ENCODE measurements around the gene P3H1. TPM values are rescaled to one million over a fixed set of nuclear protein-coding genes. Genes with fewer than 3 reads are reported as not detected.

The P3H1 gene
- total and polyA plus RNA-seq, 4 donors = 31.0 to 49.0 (median 35.0) TPM

GRCh38 chr1:42780176-42780575 is 13.3 kb upstream of the P3H1 start:
- Histone ChIP-seq H3K9me3 (ENCODE audit: control insufficient read depth in 4 of 4, insufficient read depth in 3 of 4, low read length in 3 of 4) (no peaks in the 10 kb centered on the region), H3K27me3 (ENCODE audit: control insufficient read depth in 3 of 3, insufficient read depth in 3 of 3, low read length in 2 of 3) (no peaks in the 10 kb centered on the region), H3K9ac (ENCODE audit: insufficient read depth in 1 of 2, low read length in 2 of 2) (no peak overlapping the region), H3K4me1 (ENCODE audit: control insufficient read depth in 5 of 5, insufficient read depth in 5 of 5, low read length in 5 of 5) (peaks cover 0 to 5% (median 0%) of the 10 kb centered on the region in 5 donors), H3K4me3 (no peak overlapping the region), H3K36me3 (ENCODE audit: control insufficient read depth in 4 of 4, insufficient read depth in 4 of 4, low read length in 4 of 4) (peaks cover 12 to 27% (median 23%) of the 10 kb centered on the region in 4 donors), H3K27ac (ENCODE audit: low read depth in 1 of 2, low read length in 1 of 2) (no peak overlapping the region)
- ATAC-seq (ENCODE audit: insufficient read depth, low FRiP score) = no peak
- DNase-seq = no peak
- TF ChIP-seq, protein P1, sequence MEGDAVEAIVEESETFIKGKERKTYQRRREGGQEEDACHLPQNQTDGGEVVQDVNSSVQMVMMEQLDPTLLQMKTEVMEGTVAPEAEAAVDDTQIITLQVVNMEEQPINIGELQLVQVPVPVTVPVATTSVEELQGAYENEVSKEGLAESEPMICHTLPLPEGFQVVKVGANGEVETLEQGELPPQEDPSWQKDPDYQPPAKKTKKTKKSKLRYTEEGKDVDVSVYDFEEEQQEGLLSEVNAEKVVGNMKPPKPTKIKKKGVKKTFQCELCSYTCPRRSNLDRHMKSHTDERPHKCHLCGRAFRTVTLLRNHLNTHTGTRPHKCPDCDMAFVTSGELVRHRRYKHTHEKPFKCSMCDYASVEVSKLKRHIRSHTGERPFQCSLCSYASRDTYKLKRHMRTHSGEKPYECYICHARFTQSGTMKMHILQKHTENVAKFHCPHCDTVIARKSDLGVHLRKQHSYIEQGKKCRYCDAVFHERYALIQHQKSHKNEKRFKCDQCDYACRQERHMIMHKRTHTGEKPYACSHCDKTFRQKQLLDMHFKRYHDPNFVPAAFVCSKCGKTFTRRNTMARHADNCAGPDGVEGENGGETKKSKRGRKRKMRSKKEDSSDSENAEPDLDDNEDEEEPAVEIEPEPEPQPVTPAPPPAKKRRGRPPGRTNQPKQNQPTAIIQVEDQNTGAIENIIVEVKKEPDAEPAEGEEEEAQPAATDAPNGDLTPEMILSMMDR (IDR thresholded peaks at IDR 0.05; ENCODE audit: control extremely low read depth, extremely low read depth) = no peak
- 92 to 100% methylated on average over 1 of the region's 1 CpG for WGBS, 2 donors

DNA sequence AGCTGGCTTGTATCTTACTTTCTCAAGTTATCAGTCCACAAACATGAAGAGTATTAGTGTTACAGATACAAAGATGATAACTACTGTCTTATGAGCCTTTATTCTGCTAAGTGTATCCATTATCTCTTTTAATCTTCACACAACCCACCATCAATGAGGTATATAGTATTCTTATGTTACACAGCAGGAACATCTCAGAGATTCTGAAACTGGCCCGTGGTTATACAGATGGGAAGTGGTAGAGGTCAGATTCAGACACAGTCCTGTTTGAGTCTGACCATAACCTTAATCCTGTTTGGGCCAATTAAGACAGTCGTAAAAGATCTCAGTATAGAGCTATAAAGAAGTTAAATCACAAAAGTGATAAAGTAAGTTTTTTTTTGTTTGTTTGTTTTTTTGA is 12.9 kb upstream of the P3H1 start:
- WGBS, 2 donors = 77 to 83% methylated on average over 2 of the region's 2 CpGs
- peaks cover 16 to 28% (median 27%) of the 10 kb centered on the region in 4 donors for H3K36me3 ChIP-seq (ENCODE audit: control insufficient read depth in 4 of 4, insufficient read depth in 4 of 4, low read length in 4 of 4)

DNA sequence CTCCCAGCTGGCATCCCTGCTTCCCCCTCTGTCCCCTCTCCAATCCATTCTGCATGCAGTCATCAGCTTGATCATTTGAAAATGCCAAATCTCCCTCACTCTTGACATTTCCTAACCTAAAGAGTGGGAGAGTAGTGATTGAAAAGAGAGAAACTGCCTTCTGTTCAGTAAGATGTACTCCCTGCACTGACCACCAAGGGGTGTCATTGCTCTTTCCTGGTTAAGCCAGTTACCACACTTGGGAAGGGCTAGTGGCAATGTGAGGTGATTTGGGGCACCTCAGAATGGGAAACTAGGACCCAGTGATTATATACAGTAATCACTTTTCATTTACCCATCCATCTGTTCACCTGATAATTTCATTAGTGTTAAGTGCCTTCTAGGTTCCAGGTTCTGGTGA is 11.0 kb upstream of the P3H1 start:
- no peak for ATAC-seq (ENCODE audit: insufficient read depth, low FRiP score)
- Histone ChIP-seq H3K27ac (ENCODE audit: low read depth in 1 of 2, low read length in 1 of 2) (no peak overlapping the region), H3K9ac (ENCODE audit: insufficient read depth in 1 of 2, low read length in 2 of 2) (no peak overlapping the region), H3K27me3 (ENCODE audit: control insufficient read depth in 3 of 3, insufficient read depth in 3 of 3, low read length in 2 of 3) (no peaks in the 10 kb centered on the region), H3K4me1 (ENCODE audit: control insufficient read depth in 5 of 5, insufficient read depth in 5 of 5, low read length in 5 of 5) (no peaks in the 10 kb centered on the region), H3K36me3 (ENCODE audit: control insufficient read depth in 4 of 4, insufficient read depth in 4 of 4, low read length in 4 of 4) (peaks cover 24 to 31% (median 28%) of the 10 kb centered on the region in 4 donors), H3K9me3 (ENCODE audit: control insufficient read depth in 4 of 4, insufficient read depth in 3 of 4, low read length in 3 of 4) (no peaks in the 10 kb centered on the region), H3K4me3 (no peak overlapping the region)
- TF ChIP-seq, protein P1 (IDR thresholded peaks at IDR 0.05; ENCODE audit: control extremely low read depth, extremely low read depth) = peak; percentile 16
- peak in 2 of 3 donors; percentile 16 to 47 for DNase-seq

More for the DNA sequence above, 12.9 kb upstream of the P3H1 start:
- H3K9me3 ChIP-seq (ENCODE audit: control insufficient read depth in 4 of 4, insufficient read depth in 3 of 4, low read length in 3 of 4) = no peaks in the 10 kb centered on the region
- DNase-seq (no peak), ATAC-seq (ENCODE audit: insufficient read depth, low FRiP score) (no peak)
- TF ChIP-seq, protein P1 (IDR thresholded peaks at IDR 0.05; ENCODE audit: control extremely low read depth, extremely low read depth) = no peak
- H3K27ac ChIP-seq (ENCODE audit: low read depth in 1 of 2, low read length in 1 of 2) = no peak overlapping the region
- H3K4me1 ChIP-seq (ENCODE audit: control insufficient read depth in 5 of 5, insufficient read depth in 5 of 5, low read length in 5 of 5) = peaks cover 0 to under 1% (median 0%) of the 10 kb centered on the region in 5 donors
- no peaks in the 10 kb centered on the region for H3K27me3 ChIP-seq (ENCODE audit: control insufficient read depth in 3 of 3, insufficient read depth in 3 of 3, low read length in 2 of 3)
- H3K9ac ChIP-seq (ENCODE audit: insufficient read depth in 1 of 2, low read length in 2 of 2) = no peak overlapping the region
- H3K4me3 ChIP-seq = no peak overlapping the region

DNA sequence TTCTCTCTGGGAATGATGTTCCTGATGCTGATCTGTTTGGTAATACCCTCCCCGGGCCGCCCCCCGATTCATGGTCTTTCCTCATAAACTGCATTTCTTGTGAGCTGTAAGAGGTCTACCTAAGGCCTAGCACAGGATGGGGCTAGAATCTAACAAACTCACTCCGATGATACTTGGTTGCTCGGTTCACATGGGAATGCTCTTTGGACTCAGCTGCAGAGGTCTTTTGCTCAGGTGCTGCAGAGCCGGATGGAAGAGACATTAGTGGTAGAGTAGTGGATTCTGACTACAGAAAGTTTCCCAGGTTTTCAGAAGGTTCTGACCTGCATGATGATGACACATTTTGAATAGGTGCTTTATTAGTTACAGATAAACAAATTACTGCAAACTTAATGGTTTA is 9.7 kb upstream of the P3H1 start:
- TF ChIP-seq, protein P1 (IDR thresholded peaks at IDR 0.05; ENCODE audit: control extremely low read depth, extremely low read depth) = no peak
- peaks cover 0 to 2% (median 0%) of the 10 kb centered on the region in 5 donors for H3K4me1 ChIP-seq (ENCODE audit: control insufficient read depth in 5 of 5, insufficient read depth in 5 of 5, low read length in 5 of 5)
- DNase-seq (no peak), ATAC-seq (ENCODE audit: insufficient read depth, low FRiP score) (no peak)
- H3K4me3 ChIP-seq = no peak overlapping the region
- H3K9ac ChIP-seq (ENCODE audit: insufficient read depth in 1 of 2, low read length in 2 of 2) = no peak overlapping the region
- WGBS, 2 donors = 96 to 97% methylated on average over 6 of the region's 6 CpGs
- peaks cover 24 to 31% (median 28%) of the 10 kb centered on the region in 4 donors for H3K36me3 ChIP-seq (ENCODE audit: control insufficient read depth in 4 of 4, insufficient read depth in 4 of 4, low read length in 4 of 4)
- no peaks in the 10 kb centered on the region for H3K27me3 ChIP-seq (ENCODE audit: control insufficient read depth in 3 of 3, insufficient read depth in 3 of 3, low read length in 2 of 3)
- H3K9me3 ChIP-seq (ENCODE audit: control insufficient read depth in 4 of 4, insufficient read depth in 3 of 4, low read length in 3 of 4) = no peaks in the 10 kb centered on the region
- H3K27ac ChIP-seq (ENCODE audit: low read depth in 1 of 2, low read length in 1 of 2) = no peak overlapping the region

Data from lung (tissue), 12 donors.